Measurements from ENCODE around the gene PDE1C. TPM values are rescaled to one million over a fixed set of nuclear protein-coding genes. Genes with fewer than 3 reads are reported as not detected.

Gene PDE1C
- total and polyA plus RNA-seq, 12 donors: 0.33 to 9.9 (median 2.9) TPM

DNA sequence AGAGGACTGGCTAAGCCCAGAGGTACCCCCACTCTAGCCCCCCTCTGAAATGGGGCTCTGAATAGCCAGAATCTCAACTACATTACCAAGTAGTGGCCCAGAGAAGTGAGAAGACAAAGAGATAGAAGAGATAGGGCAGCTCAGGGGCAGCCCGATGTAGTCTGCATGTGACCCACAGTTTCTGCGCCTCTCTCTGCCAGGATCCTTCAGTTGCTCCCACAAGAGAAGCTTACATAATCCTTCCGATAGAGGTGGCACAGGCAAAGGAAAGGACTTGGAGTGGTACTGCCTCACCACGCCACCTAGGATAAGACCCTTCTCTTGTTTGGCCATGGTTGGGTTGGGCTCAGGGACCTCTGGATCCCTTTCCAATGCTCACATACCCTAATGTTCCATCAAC lies 5.4 kb upstream of the PDE1C start:
- intact Hi-C loops (cut with DNase I): no loop called here
- Histone ChIP-seq H3K4me1 (replicated peaks in 1 of 2) (no peaks in the 10 kb centered on the region), H3K4me3 (no peak overlapping the region), H3K27ac (no peak overlapping the region), H3K9me3 (replicated peaks in 1 of 3) (no peaks in the 10 kb centered on the region), H3K36me3 (replicated peaks in 1 of 2) (no peaks in the 10 kb centered on the region), H3K27me3 (peaks cover 13% of the 10 kb centered on the region)
- TF ChIP-seq POLR2A (IDR thresholded peaks at IDR 0.05): no peak
- no peak for TF ChIP-seq CTCF (IDR thresholded peaks at IDR 0.05)
- 78 to 92% (median 82%) methylated on average over 4 of the region's 4 CpGs for WGBS, 4 donors
- no peak for DNase-seq

DNA sequence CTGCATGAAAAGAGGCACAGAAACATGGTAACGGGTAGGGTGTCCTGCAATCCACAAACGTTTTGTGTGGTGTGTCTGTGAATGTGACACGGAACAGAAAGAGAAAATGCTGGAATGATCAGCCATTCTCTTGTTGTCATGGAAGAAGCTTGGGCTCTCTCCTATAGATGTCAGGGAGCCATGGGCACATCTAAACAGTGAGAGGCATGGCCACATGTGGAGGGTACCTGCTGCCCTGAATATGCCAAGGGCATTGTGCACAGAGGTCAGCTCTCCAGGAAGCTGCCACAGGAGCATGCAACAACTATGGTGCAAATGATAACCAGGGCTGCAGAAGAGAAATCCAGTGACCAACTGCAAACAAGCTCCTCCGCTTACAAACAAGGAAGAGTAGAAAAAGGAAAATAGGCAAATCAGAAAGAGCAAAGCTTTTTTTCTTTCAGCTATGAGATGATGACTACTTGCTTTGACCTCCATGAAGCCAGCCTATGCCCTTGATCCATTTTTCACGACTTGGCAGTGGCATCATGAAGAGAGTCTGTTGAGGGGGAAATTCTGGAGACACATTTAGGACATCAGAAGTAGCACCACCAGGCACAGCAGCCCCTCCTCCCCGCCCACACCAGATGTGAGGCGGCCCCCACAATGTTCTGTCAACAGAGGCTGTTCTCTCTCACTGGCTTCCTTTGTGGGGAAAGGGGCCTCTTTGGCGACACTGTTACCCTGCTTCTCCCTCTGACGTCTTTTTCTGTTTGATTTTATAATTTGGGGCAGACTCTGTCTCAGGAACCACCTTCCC lies 4.8 kb upstream of the PDE1C start:
- intact Hi-C loops (cut with DNase I): no loop called here
- Histone ChIP-seq H3K9me3 (replicated peaks in 1 of 3) (no peaks in the 10 kb centered on the region), H3K27me3 (peaks cover 18% of the 10 kb centered on the region), H3K36me3 (replicated peaks in 1 of 2) (no peaks in the 10 kb centered on the region), H3K4me1 (replicated peaks in 1 of 2) (no peaks in the 10 kb centered on the region), H3K27ac (no peak overlapping the region), H3K4me3 (no peak overlapping the region)
- no peak for DNase-seq
- no peak for TF ChIP-seq POLR2A (IDR thresholded peaks at IDR 0.05)
- TF ChIP-seq CTCF (IDR thresholded peaks at IDR 0.05): no peak
- WGBS, 4 donors: 53 to 58% (median 55%) methylated on average over 7 to 9 of the region's 9 CpGs

- Histone ChIP-seq H3K4me3 (no peak overlapping the region), H3K9me3 (replicated peaks in 1 of 3) (no peaks in the 10 kb centered on the region), H3K36me3 (replicated peaks in 1 of 2) (no peaks in the 10 kb centered on the region), H3K27ac (no peak overlapping the region), H3K4me1 (replicated peaks in 1 of 2) (no peaks in the 10 kb centered on the region), H3K27me3 (peaks cover 18% of the 10 kb centered on the region)
- TF ChIP-seq POLR2A (IDR thresholded peaks at IDR 0.05) (no peak), CTCF (IDR thresholded peaks at IDR 0.05) (no peak)
- 43 to 67% (median 64%) methylated on average over 1 of the region's 1 CpG for WGBS, 4 donors
- intact Hi-C loops (cut with DNase I): no loop called here
- DNase-seq: no peak
Observed at GRCh38 chr7:32073533-32073932, 3.3 kb upstream of the PDE1C start.

- Histone ChIP-seq H3K36me3 (replicated peaks in 1 of 2) (no peaks in the 10 kb centered on the region), H3K4me1 (replicated peaks in 1 of 2) (no peaks in the 10 kb centered on the region), H3K27ac (no peak overlapping the region), H3K4me3 (no peak overlapping the region), H3K9me3 (replicated peaks in 1 of 3) (no peaks in the 10 kb centered on the region), H3K27me3 (peaks cover 18% of the 10 kb centered on the region)
- intact Hi-C loops (cut with DNase I): no loop called here
- no peak for DNase-seq
- TF ChIP-seq CTCF (IDR thresholded peaks at IDR 0.05) (no peak), POLR2A (IDR thresholded peaks at IDR 0.05) (no peak)
- 56 to 72% (median 61%) methylated on average over 2 of the region's 2 CpGs for WGBS, 4 donors
Observed at GRCh38 chr7:32072397-32072796, 2.2 kb upstream of the PDE1C start.
